Duodenal mucosa (tissue), 2 donors: ENCODE measurements around the gene GPAT3.

Experiments used
- H3K27ac ChIP-seq: one replicate; pipeline ENCODE4 v1.7.0; 2013; ENCODE audit warnings: low read depth, low read length
- H3K27me3 ChIP-seq, 2 donors: one replicate each; pipeline ENCODE4 v1.7.0; 2013; ENCODE audit warnings: low read length in 2 of 2, control low read depth in 1 of 2; ENCODE audit not compliant: insufficient read depth in 2 of 2, control insufficient read depth in 1 of 2
- H3K36me3 ChIP-seq, 2 donors: one replicate each; pipeline ENCODE4 v1.7.0; 2013; ENCODE audit warnings: low read length in 2 of 2, control low read depth in 1 of 2; ENCODE audit not compliant: insufficient read depth in 2 of 2, control insufficient read depth in 1 of 2
- H3K4me1 ChIP-seq, 2 donors: one replicate each; pipeline ENCODE4 v1.7.0; 2013; ENCODE audit warnings: low read length in 2 of 2, control low read depth in 1 of 2; ENCODE audit not compliant: insufficient read depth in 2 of 2, control insufficient read depth in 1 of 2
- H3K4me3 ChIP-seq, 2 donors: one replicate each; pipeline ENCODE4 v1.7.0; 2013; ENCODE audit warnings: low read length in 2 of 2, low read depth in 1 of 2
- H3K9ac ChIP-seq, 2 donors: one replicate each; pipeline ENCODE4 v1.7.0; 2013; ENCODE audit warnings: low read length in 2 of 2, low read depth in 1 of 2
- H3K9me3 ChIP-seq, 2 donors: one replicate each; pipeline ENCODE4 v1.7.0; 2013; ENCODE audit warnings: low read length in 2 of 2, control low read depth in 1 of 2; ENCODE audit not compliant: control insufficient read depth in 1 of 2

GPAT3 gene

DNA sequence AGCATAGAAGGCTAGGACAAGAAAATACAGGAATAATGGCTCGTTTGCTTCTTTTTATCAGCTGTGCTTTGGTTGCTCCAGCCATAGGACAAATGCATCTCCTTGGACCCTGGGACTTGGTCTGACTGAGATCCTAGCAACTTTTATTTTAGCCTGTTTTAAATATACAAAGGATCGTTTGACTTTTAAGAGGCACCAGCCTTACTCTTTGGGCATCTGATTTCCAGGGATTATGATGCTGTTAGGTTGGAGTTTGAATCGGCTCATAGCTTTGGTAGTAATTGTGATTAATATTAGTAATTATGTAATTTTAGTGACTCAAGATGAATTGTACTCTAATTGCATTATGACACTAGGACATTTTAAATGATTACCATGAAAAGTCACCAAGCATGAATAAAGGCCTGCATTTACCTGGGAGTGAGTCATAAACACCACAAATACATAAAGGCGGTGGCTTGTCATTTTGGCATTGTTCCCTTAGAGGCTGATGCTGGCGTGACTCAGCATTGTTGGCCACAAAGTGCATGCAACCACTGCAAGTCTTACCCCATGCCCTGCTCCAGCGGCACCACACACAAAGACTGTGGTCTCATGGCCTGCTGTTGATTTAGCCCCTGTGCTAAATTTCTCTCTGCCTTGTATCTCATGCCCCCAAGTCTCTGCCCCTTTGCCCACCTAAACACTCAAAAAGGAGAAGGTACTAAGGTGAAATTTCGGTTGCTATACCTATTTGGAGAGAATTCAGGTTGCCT lies 12.4 kb downstream of the GPAT3 start:
- H3K27ac ChIP-seq: no peak overlapping the region
- peaks cover 4 to 6% of the 10 kb centered on the region in 2 donors for H3K36me3 ChIP-seq
- no peaks in the 10 kb centered on the region for H3K27me3 ChIP-seq
- no peak overlapping the region for H3K4me3 ChIP-seq
- peaks cover 22 to 30% of the 10 kb centered on the region in 2 donors for H3K4me1 ChIP-seq
- no peaks in the 10 kb centered on the region for H3K9me3 ChIP-seq
- H3K9ac ChIP-seq: no peak overlapping the region

DNA sequence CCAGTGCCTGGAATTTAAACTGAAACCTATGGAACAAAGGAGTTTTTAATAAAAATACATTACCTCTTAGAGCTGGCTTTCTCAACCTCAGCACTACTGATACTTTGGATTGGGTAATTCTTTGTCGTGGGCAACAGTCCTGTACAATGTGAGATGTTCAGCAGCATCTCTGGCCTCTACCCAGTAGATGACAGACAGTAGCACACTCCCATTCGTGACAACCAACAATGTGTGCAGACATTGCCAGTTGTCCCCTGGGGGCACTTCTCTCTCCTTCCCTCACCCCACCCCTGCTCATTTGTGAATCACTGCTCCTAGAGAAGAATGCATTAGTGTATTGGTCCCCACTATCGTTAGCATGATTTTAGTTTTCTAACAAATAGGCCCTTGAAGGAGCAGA lies 16.2 kb downstream of the GPAT3 start:
- Histone ChIP-seq H3K4me3 (no peak overlapping the region), H3K27me3 (no peaks in the 10 kb centered on the region), H3K4me1 (peaks cover 19 to 27% of the 10 kb centered on the region in 2 donors), H3K9me3 (no peaks in the 10 kb centered on the region), H3K9ac (no peak overlapping the region), H3K27ac (no peak overlapping the region), H3K36me3 (no peaks in the 10 kb centered on the region)

- Histone ChIP-seq H3K9me3 (no peaks in the 10 kb centered on the region), H3K4me1 (peaks cover 17 to 23% of the 10 kb centered on the region in 2 donors), H3K4me3 (no peak overlapping the region), H3K27ac (no peak overlapping the region), H3K27me3 (no peaks in the 10 kb centered on the region), H3K36me3 (no peaks in the 10 kb centered on the region), H3K9ac (no peak overlapping the region)
These were observed 17.0 kb downstream of the GPAT3 start for GRCh38 chr4:83552924-83553323.

DNA sequence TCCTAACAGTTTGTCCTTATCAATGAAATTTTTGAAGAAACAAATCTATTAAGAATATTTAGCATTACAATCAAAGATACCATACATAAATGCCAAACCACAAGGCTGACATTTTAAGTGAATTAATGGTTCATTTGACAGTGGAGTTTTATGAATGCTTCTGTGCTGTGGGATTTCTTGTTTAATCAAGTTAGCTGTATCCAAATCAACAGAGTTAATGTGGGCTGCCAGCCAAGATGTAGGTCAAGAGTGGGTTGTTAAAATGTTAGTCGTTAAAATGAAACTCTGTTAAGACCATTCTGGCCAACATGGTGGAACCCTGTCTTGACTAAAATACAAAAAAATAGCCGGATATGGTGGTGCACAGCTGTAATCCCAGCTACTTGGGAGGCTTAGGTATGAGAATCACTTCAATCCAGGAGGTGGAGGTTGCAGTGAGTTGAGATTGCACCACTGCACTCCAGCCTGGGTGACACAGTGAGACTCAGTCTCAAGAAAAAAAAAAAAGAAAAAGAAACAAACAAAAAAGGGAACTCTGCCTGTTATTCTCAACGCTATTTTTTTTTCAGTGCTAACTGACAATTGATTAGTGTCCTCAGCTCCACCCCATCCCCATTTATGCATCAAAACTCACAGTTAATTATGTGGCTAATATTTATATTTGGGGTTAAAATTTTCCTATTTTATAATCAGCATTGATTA lies 20.2 kb downstream of the GPAT3 start:
- Histone ChIP-seq H3K9me3 (no peaks in the 10 kb centered on the region), H3K4me1 (peaks cover 13 to 15% of the 10 kb centered on the region in 2 donors), H3K27ac (no peak overlapping the region), H3K4me3 (no peak overlapping the region), H3K27me3 (no peaks in the 10 kb centered on the region), H3K36me3 (no peaks in the 10 kb centered on the region), H3K9ac (no peak overlapping the region)

GRCh38 chr4:83556816-83557215 lies 20.9 kb downstream of the GPAT3 start:
- Histone ChIP-seq H3K4me1 (peaks cover 13 to 15% of the 10 kb centered on the region in 2 donors), H3K9me3 (no peaks in the 10 kb centered on the region), H3K27ac (no peak overlapping the region), H3K27me3 (no peaks in the 10 kb centered on the region), H3K9ac (no peak overlapping the region), H3K36me3 (no peaks in the 10 kb centered on the region), H3K4me3 (no peak overlapping the region)

DNA sequence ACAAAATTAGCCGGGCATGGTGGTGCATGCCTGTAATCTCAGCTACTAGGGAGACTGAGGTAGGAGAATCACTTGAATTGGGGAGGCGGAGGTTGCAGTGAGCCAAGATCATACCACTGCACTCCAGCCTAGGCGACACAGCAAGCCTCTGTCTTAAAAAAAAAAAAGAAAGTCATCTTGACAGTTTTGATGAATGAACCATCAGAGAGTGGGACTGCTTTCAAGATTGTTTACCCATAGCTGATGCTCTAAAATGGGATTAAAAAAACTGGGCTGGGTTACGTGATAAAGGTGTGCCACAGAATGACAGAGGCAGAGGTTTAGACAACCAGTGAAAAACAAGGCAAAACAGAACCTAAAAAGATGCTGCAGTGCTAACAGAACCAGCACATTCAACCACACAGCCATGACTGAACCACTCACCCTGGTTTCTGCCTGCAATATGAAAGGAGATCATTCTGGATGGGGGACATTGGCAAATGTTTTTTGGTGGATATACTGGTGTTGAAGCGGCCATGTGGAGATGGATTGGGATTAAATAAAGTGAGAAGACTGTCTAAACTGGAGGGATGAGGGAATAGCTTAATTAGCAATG lies 22.2 kb downstream of the GPAT3 start:
- peaks cover under 1 to 3% of the 10 kb centered on the region in 2 donors for H3K4me1 ChIP-seq
- no peak overlapping the region for H3K27ac ChIP-seq

DNA sequence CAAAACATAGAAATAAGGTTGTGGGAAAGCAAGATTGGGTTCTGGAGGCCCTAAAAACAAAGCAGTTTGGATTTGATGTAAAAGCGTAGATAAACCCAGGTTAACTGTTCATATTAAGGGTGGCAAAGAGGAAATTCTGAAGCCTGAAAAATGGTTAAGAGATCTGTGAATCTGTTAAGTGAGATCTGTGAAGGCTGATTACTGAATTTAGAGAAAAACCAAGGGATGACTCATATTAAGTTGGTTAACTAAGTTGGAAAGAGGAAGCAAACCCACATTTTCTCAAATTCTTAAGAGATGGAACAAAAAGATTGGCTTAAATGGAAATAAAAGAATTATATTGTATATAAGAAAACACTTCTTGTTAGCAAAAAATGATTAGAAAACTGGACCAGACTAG lies 22.8 kb downstream of the GPAT3 start:
- Histone ChIP-seq H3K4me3 (no peak overlapping the region), H3K4me1 (no peaks in the 10 kb centered on the region), H3K27me3 (no peaks in the 10 kb centered on the region), H3K9ac (no peak overlapping the region), H3K27ac (no peak overlapping the region), H3K9me3 (no peaks in the 10 kb centered on the region), H3K36me3 (no peaks in the 10 kb centered on the region)

More for the DNA sequence above, 22.2 kb downstream of the GPAT3 start:
- no peaks in the 10 kb centered on the region for H3K27me3 ChIP-seq
- H3K9me3 ChIP-seq: no peaks in the 10 kb centered on the region
- H3K4me3 ChIP-seq: no peak overlapping the region
- no peak overlapping the region for H3K9ac ChIP-seq
- no peaks in the 10 kb centered on the region for H3K36me3 ChIP-seq

- Histone ChIP-seq H3K4me3 (no peak overlapping the region), H3K27ac (no peak overlapping the region), H3K9me3 (no peaks in the 10 kb centered on the region), H3K4me1 (no peaks in the 10 kb centered on the region), H3K36me3 (no peaks in the 10 kb centered on the region), H3K27me3 (no peaks in the 10 kb centered on the region), H3K9ac (no peak overlapping the region)
These were observed 24.6 kb downstream of the GPAT3 start for GRCh38 chr4:83560523-83560922.

- no peak overlapping the region for H3K4me3 ChIP-seq
- H3K9ac ChIP-seq: no peak overlapping the region
- no peaks in the 10 kb centered on the region for H3K9me3 ChIP-seq
- H3K36me3 ChIP-seq: no peaks in the 10 kb centered on the region
- no peaks in the 10 kb centered on the region for H3K27me3 ChIP-seq
- no peaks in the 10 kb centered on the region for H3K4me1 ChIP-seq
- H3K27ac ChIP-seq: no peak overlapping the region
These were observed 25.5 kb downstream of the GPAT3 start for GRCh38 chr4:83561381-83561780.

- Histone ChIP-seq H3K4me3 (no peak overlapping the region), H3K9ac (no peak overlapping the region), H3K27me3 (no peaks in the 10 kb centered on the region), H3K4me1 (no peaks in the 10 kb centered on the region), H3K27ac (no peak overlapping the region), H3K9me3 (no peaks in the 10 kb centered on the region), H3K36me3 (no peaks in the 10 kb centered on the region)
These were observed 28.1 kb downstream of the GPAT3 start for GRCh38 chr4:83563998-83564397.
